SW480 (cell line): Measurements from ENCODE around the gene ADARB2.

Experiments used
- DNase-seq: peaks from one replicate; pipeline ENCODE4 v3.0.0-alpha.2; 2016; ENCODE audit warnings: low spot score

Gene ADARB2

GRCh38 chr10:1613511-1613910, 123.8 kb downstream of the ADARB2 start:
- DNase-seq, result no peak

GRCh38 chr10:1612908-1613307, 124.4 kb downstream of the ADARB2 start:
- no peak for DNase-seq

- DNase-seq, result no peak
These were observed 125.3 kb downstream of the ADARB2 start for GRCh38 chr10:1611936-1612550.

GRCh38 chr10:1610986-1611770, 126.1 kb downstream of the ADARB2 start:
- DNase-seq, result no peak

GRCh38 chr10:1609648-1609970, 127.7 kb downstream of the ADARB2 start:
- no peak for DNase-seq

- no peak for DNase-seq
These were observed 128.3 kb downstream of the ADARB2 start for GRCh38 chr10:1608851-1609647.

- no peak for DNase-seq
These were observed 128.9 kb downstream of the ADARB2 start for GRCh38 chr10:1608408-1608807.

- DNase-seq, result no peak
These were observed 129.9 kb downstream of the ADARB2 start for GRCh38 chr10:1607466-1607865.

- DNase-seq, result no peak
These were observed 131.1 kb downstream of the ADARB2 start for GRCh38 chr10:1605999-1606940.

- no peak for DNase-seq
These were observed 132.2 kb downstream of the ADARB2 start for GRCh38 chr10:1605121-1605520.

- no peak for DNase-seq
These were observed 133.1 kb downstream of the ADARB2 start for GRCh38 chr10:1604246-1604645.

- DNase-seq, result no peak
These were observed 134.1 kb downstream of the ADARB2 start for GRCh38 chr10:1603181-1603580.

- no peak for DNase-seq
These were observed 135.3 kb downstream of the ADARB2 start for GRCh38 chr10:1602037-1602484.

- no peak for DNase-seq
These were observed 135.9 kb downstream of the ADARB2 start for GRCh38 chr10:1601406-1601805.

- no peak for DNase-seq
These were observed 136.5 kb downstream of the ADARB2 start for GRCh38 chr10:1600861-1601260.

GRCh38 chr10:1598393-1599153, 138.8 kb downstream of the ADARB2 start:
- DNase-seq, result no peak

- DNase-seq, result no peak
These were observed 139.8 kb downstream of the ADARB2 start for GRCh38 chr10:1597370-1598146.

- DNase-seq, result no peak
These were observed 140.7 kb downstream of the ADARB2 start for GRCh38 chr10:1596482-1597099.

GRCh38 chr10:1595726-1596125, 141.6 kb downstream of the ADARB2 start:
- DNase-seq, result no peak

GRCh38 chr10:1595242-1595600, 142.1 kb downstream of the ADARB2 start:
- no peak for DNase-seq
